HG02943 (cell line): Measurements from ENCODE around the gene KRTAP10-3.

Source experiments
- ATAC-seq: cut with Tn5 transposase; IDR thresholded peaks from one replicate; pipeline ENCODE4 v1.9.1; 2021; ENCODE audit warnings: mild to moderate bottlenecking, low read depth, moderate library complexity; ENCODE audit not compliant: unreplicated experiment

Gene KRTAP10-3

GRCh38 chr21:44531606-44532564 lies 26.7 kb downstream of the KRTAP10-3 start:
- ATAC-seq, result no peak

- ATAC-seq, result no peak
Observed at GRCh38 chr21:44530903-44531605, 27.5 kb downstream of the KRTAP10-3 start.

GRCh38 chr21:44530221-44530902 lies 28.2 kb downstream of the KRTAP10-3 start:
- ATAC-seq, result no peak

- ATAC-seq, result no peak
Observed at GRCh38 chr21:44529503-44530125, 29.0 kb downstream of the KRTAP10-3 start.

GRCh38 chr21:44529011-44529421 lies 29.6 kb downstream of the KRTAP10-3 start:
- ATAC-seq, result no peak

GRCh38 chr21:44528634-44528995 lies 30.0 kb downstream of the KRTAP10-3 start:
- no peak for ATAC-seq

GRCh38 chr21:44527983-44528633 lies 30.5 kb downstream of the KRTAP10-3 start:
- ATAC-seq, result no peak

- no peak for ATAC-seq
Observed at GRCh38 chr21:44527156-44527982, 31.2 kb downstream of the KRTAP10-3 start.

- no peak for ATAC-seq
Observed at GRCh38 chr21:44526096-44526997, 32.2 kb downstream of the KRTAP10-3 start.

GRCh38 chr21:44525391-44526095 lies 33.1 kb downstream of the KRTAP10-3 start:
- no peak for ATAC-seq

- ATAC-seq, result no peak
Observed at GRCh38 chr21:44524414-44525371, 33.9 kb downstream of the KRTAP10-3 start.

- ATAC-seq, result no peak
Observed at GRCh38 chr21:44523567-44524413, 34.8 kb downstream of the KRTAP10-3 start.

GRCh38 chr21:44522753-44523204 lies 35.8 kb downstream of the KRTAP10-3 start:
- ATAC-seq, result no peak

GRCh38 chr21:44521928-44522752 lies 36.5 kb downstream of the KRTAP10-3 start:
- no peak for ATAC-seq
